DOHH2 (cell line): ENCODE data around the gene MAP1LC3A.

ENCODE experiments used
- H3F3A ChIP-seq: fragments of 200-600 bp; sonication (generic), shearing (Covaris generic); 2 replicates; pipeline ENCODE4 v1.6.0; 2016; ENCODE audit warnings: antibody characterized with exemption, mild to moderate bottlenecking; ENCODE audit not compliant: control insufficient read depth, insufficient read depth
- H3K27ac ChIP-seq: fragments of 200-600 bp; sonication (generic); 2 replicates; pipeline ENCODE4 v1.5.1; 2014; ENCODE audit warnings: low read depth, mild to moderate bottlenecking, low read length, moderate library complexity
- H3K27me3 ChIP-seq: fragments of 200-600 bp; sonication (generic); 2 replicates; pipeline ENCODE4 v1.6.1; 2014; ENCODE audit warnings: mild to moderate bottlenecking, low read length, mixed read lengths; ENCODE audit not compliant: control insufficient read depth
- H3K36me3 ChIP-seq: fragments of 200-600 bp; sonication (generic); 2 replicates; pipeline ENCODE4 v1.6.1; 2014; ENCODE audit warnings: mild to moderate bottlenecking, low read length, moderate library complexity, mixed read lengths; ENCODE audit not compliant: control insufficient read depth
- H3K4me1 ChIP-seq: fragments of 200-600 bp; sonication (generic); 2 replicates; pipeline ENCODE4 v1.6.1; 2014; ENCODE audit warnings: mild to moderate bottlenecking, low read length, mixed read lengths; ENCODE audit not compliant: control insufficient read depth
- H3K4me2 ChIP-seq: fragments of 200-600 bp; sonication (generic); 2 replicates; pipeline ENCODE4 v1.6.0; 2014; ENCODE audit warnings: mild to moderate bottlenecking, low read length, moderate library complexity
- H3K4me3 ChIP-seq: fragments of 200-600 bp; sonication (generic); 2 replicates; pipeline ENCODE4 v1.5.1; 2014; ENCODE audit warnings: mild to moderate bottlenecking, low read length, mixed read lengths
- H3K79me2 ChIP-seq: fragments of 200-600 bp; sonication (generic); 2 replicates; pipeline ENCODE4 v1.6.1; 2014; ENCODE audit warnings: mild to moderate bottlenecking, low read length, mixed read lengths; ENCODE audit not compliant: control insufficient read depth
- H3K9me2 ChIP-seq: fragments of 200-600 bp; sonication (generic); replicated peaks from 2 replicates; pipeline ENCODE4 v1.6.1; 2014; ENCODE audit warnings: mild to moderate bottlenecking, low read length, mixed read lengths; ENCODE audit not compliant: control insufficient read depth
- H3K9me3 ChIP-seq: fragments of 200-600 bp; sonication (generic); 2 replicates; pipeline ENCODE4 v1.6.1; 2014; ENCODE audit warnings: antibody characterized with exemption, low read length, mixed read lengths; ENCODE audit not compliant: control insufficient read depth, insufficient read depth
- H4K20me1 ChIP-seq: fragments of 200-600 bp; sonication (generic); 2 replicates; pipeline ENCODE4 v1.6.0; 2014; ENCODE audit warnings: low read depth, mild to moderate bottlenecking, antibody characterized with exemption, low read length, moderate library complexity; ENCODE audit not compliant: control insufficient read depth, insufficient read depth
- CTCF ChIP-seq: fragments of 200-600 bp; sonication (generic); IDR thresholded peaks from one replicate; pipeline ENCODE4 v1.5.1; 2014; ENCODE audit warnings: antibody characterized with exemption, mild to moderate bottlenecking, low read depth, low read length; ENCODE audit not compliant: poor library complexity, severe bottlenecking
- EZH2phosphoT487 ChIP-seq: fragments of 200-600 bp; sonication (generic); IDR thresholded peaks from 2 replicates; pipeline ENCODE4 v1.6.1; 2017; ENCODE audit warnings: borderline replicate concordance, mild to moderate bottlenecking, antibody characterized with exemption, low read length, moderate library complexity, mixed read lengths

Gene MAP1LC3A

GRCh38 chr20:34595377-34596184, 37.1 kb downstream of the MAP1LC3A start:
- H3K4me1 ChIP-seq: no peaks in the 10 kb centered on the region
- no peaks in the 10 kb centered on the region for H3K27me3 ChIP-seq
- TF ChIP-seq EZH2phosphoT487 (no peak), CTCF (no peak)

GRCh38 chr20:34600892-34601653, 42.6 kb downstream of the MAP1LC3A start:
- H3K9me3 ChIP-seq: no peaks in the 10 kb centered on the region
- no peaks in the 10 kb centered on the region for H3K27me3 ChIP-seq
- no peaks in the 10 kb centered on the region for H3K9me2 ChIP-seq
- no peaks in the 10 kb centered on the region for H3K36me3 ChIP-seq
- no peak overlapping the region for H3K4me2 ChIP-seq
- no peak overlapping the region for H3K4me3 ChIP-seq
- H3K4me1 ChIP-seq: no peaks in the 10 kb centered on the region
- no peaks in the 10 kb centered on the region for H4K20me1 ChIP-seq
- H3K27ac ChIP-seq: no peak overlapping the region
- no peaks in the 10 kb centered on the region for H3K79me2 ChIP-seq
- H3F3A ChIP-seq: no peaks in the 10 kb centered on the region
- TF ChIP-seq CTCF: no peak
- TF ChIP-seq EZH2phosphoT487: no peak

More at GRCh38 chr20:34595377-34596184, 37.1 kb downstream of the MAP1LC3A start:
- Histone ChIP-seq H3K4me3 (no peak overlapping the region), H3F3A (no peaks in the 10 kb centered on the region), H3K4me2 (no peak overlapping the region), H3K9me3 (no peaks in the 10 kb centered on the region), H3K27ac (no peak overlapping the region), H3K79me2 (no peaks in the 10 kb centered on the region), H3K36me3 (no peaks in the 10 kb centered on the region), H3K9me2 (no peaks in the 10 kb centered on the region), H4K20me1 (no peaks in the 10 kb centered on the region)

- Histone ChIP-seq H3K9me3 (no peaks in the 10 kb centered on the region; the same call in 1 of the 2 replicates), H3K36me3 (no peaks in the 10 kb centered on the region), H4K20me1 (no peaks in the 10 kb centered on the region), H3K79me2 (no peaks in the 10 kb centered on the region), H3F3A (no peaks in the 10 kb centered on the region), H3K4me2 (no peak overlapping the region), H3K27me3 (no peaks in the 10 kb centered on the region), H3K4me1 (peaks cover 15% of the 10 kb centered on the region), H3K9me2 (no peaks in the 10 kb centered on the region), H3K4me3 (no peak overlapping the region), H3K27ac (no peak overlapping the region)
- TF ChIP-seq EZH2phosphoT487 (no peak), CTCF (no peak)
Measured at GRCh38 chr20:34604980-34605788, 46.7 kb downstream of the MAP1LC3A start.
